Panc1 (cell line): ENCODE results near the gene INVS. TPM values are rescaled to one million over a fixed set of nuclear protein-coding genes. Genes with fewer than 3 reads are reported as not detected.
"Not testable (repeated sequence)": the region's sequence is repeated elsewhere in the genome, so short reads cannot be mapped to it uniquely, and the experiment has no call there.

Experiments used
- ATAC-seq: fragments of 200-7000 bp; cut with Tn5 transposase; 2 replicates; pipeline ENCODE4 v1.9.1; 2020; ENCODE audit warnings: mild to moderate bottlenecking, moderate library complexity
- BruUV-seq: library from RNA; stranded (reverse); fragments of 400-500 nt; replicated peaks from 2 replicates; lab custom pipeline; 2021; lab: Mats Ljungman, UMichigan
- CTCF ChIA-PET: fragments of 300-600 bp; sonication (Branson Sonifier 250); formaldehyde crosslinking; loops from one replicate; lab custom pipeline; 2022; ENCODE audit warnings: antibody characterized with exemption; lab: Charles Lee
- POLR2A ChIA-PET: fragments of 300-600 bp; sonication (Branson Sonifier 250); formaldehyde crosslinking; loops from one replicate; lab custom pipeline; 2022; ENCODE audit warnings: antibody characterized with exemption; lab: Charles Lee
- DNase-seq: peaks from one replicate; pipeline ENCODE4 v3.0.0-alpha.2; 2010; ENCODE audit warnings: low read depth, low spot score
- H3K27ac ChIP-seq: 2 replicates; pipeline ENCODE4 v1.5.1; 2011; ENCODE audit warnings: mild to moderate bottlenecking, low read length, inconsistent platforms
- H3K27me3 ChIP-seq: fragments of 200-500 bp; sonication (Bioruptor generic); 2 replicates; pipeline ENCODE4 v1.6.0; 2014; ENCODE audit warnings: low read length, inconsistent platforms; ENCODE audit not compliant: control insufficient read depth, insufficient read depth
- H3K36me3 ChIP-seq: fragments of 200-500 bp; sonication (Bioruptor generic); 2 replicates; pipeline ENCODE4 v1.5.1; 2014; ENCODE audit warnings: inconsistent platforms, mild to moderate bottlenecking, low read length, moderate library complexity; ENCODE audit not compliant: control insufficient read depth, insufficient read depth
- H3K4me1 ChIP-seq: 2 replicates; pipeline ENCODE4 v1.5.1; 2011; ENCODE audit warnings: inconsistent platforms, mild to moderate bottlenecking, low read length, moderate library complexity; ENCODE audit not compliant: control insufficient read depth, insufficient read depth
- H3K4me3 ChIP-seq, 2 experiments: 2 replicates each; pipeline ENCODE4 v1.5.1; 2011 to 2012; ENCODE audit warnings: low read depth in 2 of 2, low read length in 2 of 2, mild to moderate bottlenecking in 2 of 2, inconsistent platforms in 1 of 2, moderate library complexity in 1 of 2
- H3K9me3 ChIP-seq: fragments of 200-500 bp; sonication (Bioruptor generic); 2 replicates; pipeline ENCODE4 v1.5.1; 2014; ENCODE audit warnings: low read depth, mild to moderate bottlenecking, inconsistent platforms, low read length, moderate library complexity; ENCODE audit not compliant: control insufficient read depth, insufficient read depth
- CTCF ChIP-seq: fragments of 450-650 bp; IDR thresholded peaks from 2 replicates; pipeline ENCODE4 v1.5.1; 2017; ENCODE audit warnings: mild to moderate bottlenecking
- POLR2AphosphoS5 ChIP-seq: IDR thresholded peaks from 2 replicates; pipeline ENCODE4 v1.6.1; 2012; ENCODE audit warnings: mild to moderate bottlenecking, low read depth, low read length, moderate library complexity
- SIN3A ChIP-seq: IDR thresholded peaks from 2 replicates; pipeline ENCODE4 v1.6.1; 2012; ENCODE audit warnings: low read depth, mild to moderate bottlenecking, low read length, moderate library complexity, borderline replicate concordance; ENCODE audit not compliant: insufficient read depth
- TCF7L2 ChIP-seq: IDR thresholded peaks from 2 replicates; pipeline ENCODE4 v1.6.1; 2011; ENCODE audit warnings: mild to moderate bottlenecking, low read depth, low read length, inconsistent platforms
- in situ Hi-C: cut with HindIII; loops from 2 replicates; pipeline ENCODE4 v1.10.0; 2016; ENCODE audit warnings: low sequenced_read_pairs, low pct_unique_long_range_greater_than_20kb
- intact Hi-C: fragments of 100-400 bp; cut with micrococcal nuclease; formaldehyde crosslinking; loops from one replicate; pipeline ENCODE4 v1.10.0; 2022; ENCODE audit not compliant: unreplicated experiment
- total RNA-seq: library from RNA; stranded (reverse); gene quantifications from one replicate; pipeline ENCODE4 v1.2.1, GENCODE V29; 2021; ENCODE audit not compliant: unreplicated experiment
- TF ChIP-seq, protein P1 (sequence below), 2 experiments: IDR thresholded peaks; 2 replicates each; pipeline ENCODE4 v1.6.1; 2011 to 2012; ENCODE audit warnings: low read depth in 2 of 2, control low read depth in 1 of 2, low read length in 1 of 2, mild to moderate bottlenecking in 1 of 2, moderate library complexity in 1 of 2; ENCODE audit not compliant: insufficient read depth in 1 of 2

INVS gene
- total RNA-seq, 1 experiment from 2014 or later, result 8.2 TPM

DNA sequence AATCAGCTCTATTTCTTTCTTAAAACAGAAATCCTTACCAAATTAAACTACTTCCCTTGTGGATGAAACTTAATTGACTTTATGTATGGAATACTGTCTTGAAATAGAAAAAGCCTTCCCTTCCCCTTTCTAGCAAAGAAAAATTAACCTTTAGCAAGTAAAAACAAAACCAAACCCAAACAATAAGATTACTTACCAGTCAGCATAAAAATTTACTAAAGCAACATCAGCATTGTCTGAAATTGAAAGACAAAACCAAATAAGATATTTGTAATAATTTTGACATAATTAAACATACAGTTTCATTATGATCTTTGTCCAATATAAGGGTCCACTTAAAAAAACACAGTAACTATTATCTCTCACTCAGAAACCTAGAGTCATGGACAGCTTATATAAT lies 41.4 kb upstream of the INVS start:
- H3K27ac ChIP-seq, result no peak overlapping the region
- BruUV-seq, result no TSS peak
- no peak overlapping the region for H3K4me3 ChIP-seq
- DNase-seq, result no peak
- no peaks in the 10 kb centered on the region for H3K9me3 ChIP-seq
- in situ Hi-C loops (no loop called here), intact Hi-C loops (no loop called here)
- ChIA-PET CTCF (no interaction called here), POLR2A (no interaction called here)
- no peaks in the 10 kb centered on the region for H3K36me3 ChIP-seq
- no peaks in the 10 kb centered on the region for H3K4me1 ChIP-seq
- TF ChIP-seq, protein P1, sequence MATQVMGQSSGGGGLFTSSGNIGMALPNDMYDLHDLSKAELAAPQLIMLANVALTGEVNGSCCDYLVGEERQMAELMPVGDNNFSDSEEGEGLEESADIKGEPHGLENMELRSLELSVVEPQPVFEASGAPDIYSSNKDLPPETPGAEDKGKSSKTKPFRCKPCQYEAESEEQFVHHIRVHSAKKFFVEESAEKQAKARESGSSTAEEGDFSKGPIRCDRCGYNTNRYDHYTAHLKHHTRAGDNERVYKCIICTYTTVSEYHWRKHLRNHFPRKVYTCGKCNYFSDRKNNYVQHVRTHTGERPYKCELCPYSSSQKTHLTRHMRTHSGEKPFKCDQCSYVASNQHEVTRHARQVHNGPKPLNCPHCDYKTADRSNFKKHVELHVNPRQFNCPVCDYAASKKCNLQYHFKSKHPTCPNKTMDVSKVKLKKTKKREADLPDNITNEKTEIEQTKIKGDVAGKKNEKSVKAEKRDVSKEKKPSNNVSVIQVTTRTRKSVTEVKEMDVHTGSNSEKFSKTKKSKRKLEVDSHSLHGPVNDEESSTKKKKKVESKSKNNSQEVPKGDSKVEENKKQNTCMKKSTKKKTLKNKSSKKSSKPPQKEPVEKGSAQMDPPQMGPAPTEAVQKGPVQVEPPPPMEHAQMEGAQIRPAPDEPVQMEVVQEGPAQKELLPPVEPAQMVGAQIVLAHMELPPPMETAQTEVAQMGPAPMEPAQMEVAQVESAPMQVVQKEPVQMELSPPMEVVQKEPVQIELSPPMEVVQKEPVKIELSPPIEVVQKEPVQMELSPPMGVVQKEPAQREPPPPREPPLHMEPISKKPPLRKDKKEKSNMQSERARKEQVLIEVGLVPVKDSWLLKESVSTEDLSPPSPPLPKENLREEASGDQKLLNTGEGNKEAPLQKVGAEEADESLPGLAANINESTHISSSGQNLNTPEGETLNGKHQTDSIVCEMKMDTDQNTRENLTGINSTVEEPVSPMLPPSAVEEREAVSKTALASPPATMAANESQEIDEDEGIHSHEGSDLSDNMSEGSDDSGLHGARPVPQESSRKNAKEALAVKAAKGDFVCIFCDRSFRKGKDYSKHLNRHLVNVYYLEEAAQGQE (IDR thresholded peaks at IDR 0.05; ENCODE audit: insufficient read depth in 1 of 2, low read depth in 2 of 2, low read length in 1 of 2), result no peak
- TF ChIP-seq POLR2AphosphoS5 (no peak), SIN3A (no peak), CTCF (no peak), TCF7L2 (no peak)
- no peaks in the 10 kb centered on the region for H3K27me3 ChIP-seq
- ATAC-seq, result no peak

GRCh38 chr9:100058699-100059579 lies 40.1 kb upstream of the INVS start:
- DNase-seq (no peak), ATAC-seq (no peak)
- ChIA-PET POLR2A (no interaction called here), CTCF (no interaction called here)
- in situ Hi-C loops (no loop called here), intact Hi-C loops (no loop called here)
- no peak overlapping the region for H3K27ac ChIP-seq
- no peak overlapping the region for H3K4me3 ChIP-seq
- H3K36me3 ChIP-seq, result no peaks in the 10 kb centered on the region
- no peaks in the 10 kb centered on the region for H3K27me3 ChIP-seq
- no peaks in the 10 kb centered on the region for H3K9me3 ChIP-seq
- no peaks in the 10 kb centered on the region for H3K4me1 ChIP-seq
- BruUV-seq, result no TSS peak
- no peak for TF ChIP-seq POLR2AphosphoS5
- no peak for TF ChIP-seq TCF7L2
- TF ChIP-seq CTCF, result no peak
- TF ChIP-seq SIN3A, result no peak
- TF ChIP-seq, protein P1 (IDR thresholded peaks at IDR 0.05; ENCODE audit: insufficient read depth in 1 of 2, low read depth in 2 of 2, low read length in 1 of 2), result no peak

DNA sequence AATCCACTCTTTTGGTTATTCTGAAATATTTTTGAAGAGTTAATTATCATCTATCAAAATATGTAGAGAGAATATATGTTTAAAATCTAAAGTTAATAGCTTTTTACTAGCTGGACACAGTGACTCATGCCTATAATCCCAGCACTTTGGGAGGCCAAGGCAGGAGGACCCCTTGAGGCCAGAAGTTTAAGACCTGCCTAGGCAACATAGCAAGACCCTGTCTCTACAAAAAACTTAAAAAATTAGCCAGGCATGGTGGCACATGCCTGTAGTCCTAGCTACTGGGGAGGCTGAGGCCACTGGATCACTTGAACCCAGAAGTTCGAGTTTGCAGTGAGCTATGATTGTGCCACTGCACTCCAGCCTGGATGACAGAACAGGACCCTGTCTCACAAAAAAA lies 36.4 kb upstream of the INVS start:
- H3K9me3 ChIP-seq, H3K27ac ChIP-seq, ATAC-seq, CTCF ChIA-PET, H3K4me1 ChIP-seq, H3K27me3 ChIP-seq, DNase-seq, BruUV-seq, intact Hi-C loops, POLR2A ChIA-PET, H3K36me3 ChIP-seq, H3K4me3 ChIP-seq, in situ Hi-C loops: not testable (repeated sequence)
